HL-60 (cell line): ENCODE results near the gene KBTBD6.
A peak's percentile ranks its signal among the peaks of the same experiment; 100 is the strongest.
"Not testable (repeated sequence)": the region's sequence is repeated elsewhere in the genome, so short reads cannot be mapped to it uniquely, and the experiment has no call there.

Experiments used
- DNase-seq, 2 experiments: peaks; one replicate each; pipeline ENCODE4 v3.0.0-alpha.2; 2010 to 2020; ENCODE audit warnings: low read depth in 1 of 2, low spot score in 1 of 2
- H3K27ac ChIP-seq: fragments of 250-450 bp; sonication (Bioruptor Pico); replicated peaks from 2 replicates; pipeline ENCODE4 v1.5.1; 2020; ENCODE audit warnings: mild to moderate bottlenecking, moderate library complexity
- H3K27me3 ChIP-seq: fragments of 250-450 bp; sonication (Bioruptor Pico); 2 replicates; pipeline ENCODE4 v1.5.1; 2021; ENCODE audit warnings: mild to moderate bottlenecking, moderate library complexity; ENCODE audit not compliant: insufficient read depth, poor library complexity, severe bottlenecking
- H3K4me3 ChIP-seq: replicated peaks from 2 replicates; pipeline ENCODE4 v1.5.1; 2011; ENCODE audit warnings: mild to moderate bottlenecking, control low read depth, low read length; ENCODE audit not compliant: insufficient read depth
- GABPA ChIP-seq: IDR thresholded peaks from 2 replicates; pipeline ENCODE4 v1.6.1; 2012; ENCODE audit warnings: low read depth
- POLR2AphosphoS5 ChIP-seq: IDR thresholded peaks from 2 replicates; pipeline ENCODE4 v1.6.1; 2012; ENCODE audit warnings: low read depth
- REST ChIP-seq: IDR thresholded peaks from 2 replicates; pipeline ENCODE4 v1.6.1; 2012; ENCODE audit warnings: low read depth; ENCODE audit not compliant: insufficient replicate concordance
- SPI1 ChIP-seq: IDR thresholded peaks from 2 replicates; pipeline ENCODE4 v1.6.1; 2012; ENCODE audit warnings: low read depth, mild to moderate bottlenecking, borderline replicate concordance
- TF ChIP-seq, protein P1 (sequence below): IDR thresholded peaks from one replicate; pipeline ENCODE4 v1.5.1; 2011; ENCODE audit warnings: low read length, control low read depth, inconsistent platforms; ENCODE audit not compliant: insufficient read depth

Gene KBTBD6

DNA sequence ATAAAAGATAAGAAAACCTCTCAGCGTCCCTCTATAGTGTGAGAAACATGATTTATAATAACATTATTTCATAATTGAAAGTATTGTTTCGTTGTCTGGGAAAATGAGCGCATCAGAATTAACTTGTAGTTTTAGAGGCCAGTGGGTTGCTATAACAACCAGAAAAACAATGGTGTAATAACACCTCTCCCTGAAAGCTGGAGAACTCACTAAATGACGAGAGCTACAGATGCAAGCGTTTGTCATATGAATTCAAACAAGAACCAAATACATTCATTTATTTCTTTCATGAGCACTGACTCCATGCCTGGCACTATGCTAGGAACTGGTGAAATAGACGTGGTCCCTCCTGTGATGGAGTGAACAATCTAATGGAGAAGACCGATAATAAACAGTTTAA is 45.4 kb upstream of the KBTBD6 start:
- no peak overlapping the region for H3K4me3 ChIP-seq
- H3K27me3 ChIP-seq, result no peaks in the 10 kb centered on the region
- H3K27ac ChIP-seq, result peak overlapping the region; percentile 90
- no peak for TF ChIP-seq REST
- TF ChIP-seq GABPA, result no peak
- DNase-seq, result peak; percentile 47 to 48

DNA sequence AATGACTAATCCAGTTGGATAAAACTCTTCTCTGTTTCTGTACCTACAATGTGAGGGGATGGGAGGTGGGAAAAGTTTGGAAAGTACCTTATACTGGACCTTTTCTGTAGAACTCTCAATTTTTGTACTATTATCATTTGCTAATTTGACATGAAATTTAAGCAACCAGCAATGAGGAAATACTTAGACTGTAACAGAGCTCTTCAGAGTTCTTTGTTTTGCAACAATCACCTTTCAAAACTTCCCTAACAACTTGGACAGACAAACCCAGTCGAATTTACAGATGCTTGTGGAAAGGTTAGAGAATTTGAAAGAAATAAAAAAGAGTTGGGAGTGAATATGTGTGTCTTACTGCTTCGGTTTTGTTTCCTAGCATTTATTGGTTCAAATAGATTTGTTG is 45.0 kb upstream of the KBTBD6 start:
- Histone ChIP-seq H3K4me3 (no peak overlapping the region), H3K27ac (peak overlapping the region; percentile 90), H3K27me3 (no peaks in the 10 kb centered on the region)
- DNase-seq, result peak; percentile 55 to 66
- TF ChIP-seq GABPA (no peak), POLR2AphosphoS5 (no peak), REST (no peak), SPI1 (peak; percentile 8; the same call in 1 of the 2 replicates)
- TF ChIP-seq, protein P1, sequence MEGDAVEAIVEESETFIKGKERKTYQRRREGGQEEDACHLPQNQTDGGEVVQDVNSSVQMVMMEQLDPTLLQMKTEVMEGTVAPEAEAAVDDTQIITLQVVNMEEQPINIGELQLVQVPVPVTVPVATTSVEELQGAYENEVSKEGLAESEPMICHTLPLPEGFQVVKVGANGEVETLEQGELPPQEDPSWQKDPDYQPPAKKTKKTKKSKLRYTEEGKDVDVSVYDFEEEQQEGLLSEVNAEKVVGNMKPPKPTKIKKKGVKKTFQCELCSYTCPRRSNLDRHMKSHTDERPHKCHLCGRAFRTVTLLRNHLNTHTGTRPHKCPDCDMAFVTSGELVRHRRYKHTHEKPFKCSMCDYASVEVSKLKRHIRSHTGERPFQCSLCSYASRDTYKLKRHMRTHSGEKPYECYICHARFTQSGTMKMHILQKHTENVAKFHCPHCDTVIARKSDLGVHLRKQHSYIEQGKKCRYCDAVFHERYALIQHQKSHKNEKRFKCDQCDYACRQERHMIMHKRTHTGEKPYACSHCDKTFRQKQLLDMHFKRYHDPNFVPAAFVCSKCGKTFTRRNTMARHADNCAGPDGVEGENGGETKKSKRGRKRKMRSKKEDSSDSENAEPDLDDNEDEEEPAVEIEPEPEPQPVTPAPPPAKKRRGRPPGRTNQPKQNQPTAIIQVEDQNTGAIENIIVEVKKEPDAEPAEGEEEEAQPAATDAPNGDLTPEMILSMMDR, result no peak

DNA sequence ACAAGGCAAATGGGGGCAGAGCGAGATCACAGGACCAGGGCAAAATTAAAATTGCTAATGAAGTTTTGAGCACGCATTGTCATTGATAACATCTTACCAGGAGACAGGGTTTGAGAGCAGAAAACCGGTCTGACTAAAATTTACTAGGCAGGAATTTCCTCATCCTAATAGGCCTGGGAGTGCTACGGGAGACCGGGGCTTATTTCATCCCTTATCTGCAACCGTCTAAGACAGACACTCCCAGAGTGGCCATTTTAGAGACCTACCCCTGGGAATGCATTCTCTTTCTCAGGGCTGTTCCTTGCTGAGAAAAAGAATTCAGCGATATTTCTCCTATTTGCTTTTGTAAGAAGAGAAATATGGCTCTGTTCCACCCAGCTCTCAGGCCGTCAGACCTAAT is 43.0 kb upstream of the KBTBD6 start:
- H3K27me3 ChIP-seq, DNase-seq, H3K27ac ChIP-seq, H3K4me3 ChIP-seq: not testable (repeated sequence)

DNA sequence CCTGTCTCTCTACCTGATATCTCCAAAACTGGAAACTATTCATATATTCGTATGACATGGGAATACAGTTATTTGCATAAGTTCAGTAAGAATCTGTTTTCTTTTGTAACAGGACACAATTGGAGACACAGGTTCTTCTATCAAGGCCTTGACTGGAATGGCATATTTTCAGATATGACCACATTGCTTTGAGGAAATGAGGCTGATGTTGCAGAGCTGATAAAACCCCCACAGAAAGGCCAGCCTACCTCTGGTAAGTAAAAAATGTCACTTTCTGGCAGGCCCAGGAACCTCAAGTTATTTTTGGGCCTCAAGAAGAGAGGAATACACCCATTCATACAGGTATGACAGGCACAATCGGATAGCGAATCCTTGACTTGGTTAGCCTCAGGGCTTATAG is 29.5 kb upstream of the KBTBD6 start:
- Histone ChIP-seq H3K4me3 (no peak overlapping the region), H3K27ac (no peak overlapping the region), H3K27me3 (no peaks in the 10 kb centered on the region)
- TF ChIP-seq SPI1 (no peak), GABPA (no peak), REST (no peak), POLR2AphosphoS5 (no peak)
- TF ChIP-seq, protein P1, result no peak
- no peak for DNase-seq
